ENCODE data around the gene OSBP2. TPM values are rescaled to one million over a fixed set of nuclear protein-coding genes. Genes with fewer than 3 reads are reported as not detected.

OSBP2 gene
- total and polyA plus RNA-seq, 2 of the 13 experiments (the other 11 are each of a cell fraction or from before 2014, with no cell fraction given) = 5.0 to 7.7 TPM

DNA sequence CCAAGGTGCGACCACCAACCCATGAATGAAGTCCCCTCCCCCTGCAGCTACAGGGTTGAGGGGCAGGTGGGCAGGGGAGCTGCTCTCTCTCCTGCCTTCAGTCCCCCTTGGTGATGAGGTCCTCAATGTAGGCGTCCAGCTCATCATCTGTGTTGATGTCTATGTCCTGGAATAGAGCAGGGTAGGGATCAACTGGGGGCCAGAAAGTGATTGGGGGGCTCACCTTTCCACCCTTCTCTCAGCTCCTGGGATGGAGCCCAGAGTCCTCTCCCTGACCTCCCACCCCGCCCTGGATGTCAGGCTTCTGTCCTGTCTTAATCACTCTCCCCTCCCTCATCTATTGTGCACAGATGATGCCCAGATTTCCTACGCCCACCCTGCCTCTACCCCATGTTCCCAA, 232.0 kb downstream of the OSBP2 start:
- H3K36me3 ChIP-seq (replicated peaks in 1 of 2; ENCODE audit: control insufficient read depth in 1 of 2, insufficient read depth in 2 of 2, low read length in 2 of 2) = peaks cover 30 to 67% of the 10 kb centered on the region in 2 experiments

More for the DNA sequence above, 232.0 kb downstream of the OSBP2 start:
- H3K4me3 ChIP-seq (replicated peaks in 1 of 3; ENCODE audit: insufficient read depth in 1 of 3, low read depth in 2 of 3, low read length in 3 of 3) = no peak overlapping the region
- no peak overlapping the region for H3K4me2 ChIP-seq (ENCODE audit: low read depth, low read length)
- no peaks in the 10 kb centered on the region for H3K4me1 ChIP-seq (ENCODE audit: insufficient read depth, low read length)
- H2AFZ ChIP-seq (ENCODE audit: low read length) = no peak overlapping the region
- BruUV-seq (replicated peaks) = no TSS peak
- TF ChIP-seq TBL1XR1 (IDR thresholded peaks at IDR 0.05; ENCODE audit: borderline replicate concordance, low read length, partially characterized antibody) (no peak), MBD4 (IDR thresholded peaks at IDR 0.05; ENCODE audit: borderline replicate concordance, low read length) (no peak), SYNCRIP (IDR thresholded peaks at IDR 0.05; ENCODE audit: insufficient read depth, low read depth, low read length) (no peak), SKI (IDR thresholded peaks at IDR 0.05; ENCODE audit: partially characterized antibody) (no peak)
- TF ChIP-seq, protein P1, sequence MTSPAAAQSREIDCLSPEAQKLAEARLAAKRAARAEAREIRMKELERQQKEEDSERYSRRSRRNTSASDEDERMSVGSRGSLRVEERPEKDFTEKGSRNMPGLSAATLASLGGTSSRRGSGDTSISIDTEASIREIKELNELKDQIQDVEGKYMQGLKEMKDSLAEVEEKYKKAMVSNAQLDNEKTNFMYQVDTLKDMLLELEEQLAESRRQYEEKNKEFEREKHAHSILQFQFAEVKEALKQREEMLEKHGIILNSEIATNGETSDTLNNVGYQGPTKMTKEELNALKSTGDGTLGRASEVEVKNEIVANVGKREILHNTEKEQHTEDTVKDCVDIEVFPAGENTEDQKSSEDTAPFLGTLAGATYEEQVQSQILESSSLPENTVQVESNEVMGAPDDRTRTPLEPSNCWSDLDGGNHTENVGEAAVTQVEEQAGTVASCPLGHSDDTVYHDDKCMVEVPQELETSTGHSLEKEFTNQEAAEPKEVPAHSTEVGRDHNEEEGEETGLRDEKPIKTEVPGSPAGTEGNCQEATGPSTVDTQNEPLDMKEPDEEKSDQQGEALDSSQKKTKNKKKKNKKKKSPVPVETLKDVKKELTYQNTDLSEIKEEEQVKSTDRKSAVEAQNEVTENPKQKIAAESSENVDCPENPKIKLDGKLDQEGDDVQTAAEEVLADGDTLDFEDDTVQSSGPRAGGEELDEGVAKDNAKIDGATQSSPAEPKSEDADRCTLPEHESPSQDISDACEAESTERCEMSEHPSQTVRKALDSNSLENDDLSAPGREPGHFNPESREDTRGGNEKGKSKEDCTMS (CRISPR knock-in tag; conservative IDR thresholded peaks at IDR 0.05) = no peak
- TF ChIP-seq, protein P2, sequence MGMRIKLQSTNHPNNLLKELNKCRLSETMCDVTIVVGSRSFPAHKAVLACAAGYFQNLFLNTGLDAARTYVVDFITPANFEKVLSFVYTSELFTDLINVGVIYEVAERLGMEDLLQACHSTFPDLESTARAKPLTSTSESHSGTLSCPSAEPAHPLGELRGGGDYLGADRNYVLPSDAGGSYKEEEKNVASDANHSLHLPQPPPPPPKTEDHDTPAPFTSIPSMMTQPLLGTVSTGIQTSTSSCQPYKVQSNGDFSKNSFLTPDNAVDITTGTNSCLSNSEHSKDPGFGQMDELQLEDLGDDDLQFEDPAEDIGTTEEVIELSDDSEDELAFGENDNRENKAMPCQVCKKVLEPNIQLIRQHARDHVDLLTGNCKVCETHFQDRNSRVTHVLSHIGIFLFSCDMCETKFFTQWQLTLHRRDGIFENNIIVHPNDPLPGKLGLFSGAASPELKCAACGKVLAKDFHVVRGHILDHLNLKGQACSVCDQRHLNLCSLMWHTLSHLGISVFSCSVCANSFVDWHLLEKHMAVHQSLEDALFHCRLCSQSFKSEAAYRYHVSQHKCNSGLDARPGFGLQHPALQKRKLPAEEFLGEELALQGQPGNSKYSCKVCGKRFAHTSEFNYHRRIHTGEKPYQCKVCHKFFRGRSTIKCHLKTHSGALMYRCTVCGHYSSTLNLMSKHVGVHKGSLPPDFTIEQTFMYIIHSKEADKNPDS (CRISPR knock-in tag; IDR thresholded peaks at IDR 0.05) = no peak
- H3K27ac ChIP-seq (ENCODE audit: extremely low read length, insufficient read depth, low read length) = no peak overlapping the region
- H3K27me3 ChIP-seq (ENCODE audit: control insufficient read depth in 1 of 2, insufficient read depth in 2 of 2, low read length in 2 of 2) = no peaks in the 10 kb centered on the region
- in situ Hi-C loops (cut with HindIII; ENCODE audit: extremely low pct_ligation_motif_present, low pct_unique_long_range_greater_than_20kb) (no loop called here), intact Hi-C loops (cut with micrococcal nuclease; ENCODE audit: unreplicated experiment) (no loop called here)
- POLR2A ChIA-PET = interaction anchor here (1.9 kb wide), 1 partner anchor 42 kb away, joined by 5 read pairs; the partner anchor contains the start of genes MORC2 and TUG1
- H3K9ac ChIP-seq (ENCODE audit: insufficient read depth, low read depth, low read length) = no peak overlapping the region
- no peaks in the 10 kb centered on the region for H3K9me3 ChIP-seq (ENCODE audit: low read length)
- 96% methylated on average over 3 of the region's 4 CpGs for WGBS (ENCODE audit: low lambda C conversion rate)
- DNase-seq (ENCODE audit: low spot score) (no peak), ATAC-seq (no peak), FAIRE-seq (no peak)
- no peaks in the 10 kb centered on the region; the same call in 1 of the 2 replicates for H4K20me1 ChIP-seq (ENCODE audit: insufficient read depth, low read length)
- no peaks in the 10 kb centered on the region for H3K79me2 ChIP-seq (ENCODE audit: insufficient read depth, low read length)
- CTCF ChIA-PET (ENCODE audit: low intra/inter-chr PET ratio, low total read pairs) = no interaction called here
